H1 (cell line): ENCODE results near the gene RHOC. TPM values are rescaled to one million over a fixed set of nuclear protein-coding genes. Genes with fewer than 3 reads are reported as not detected.

ENCODE experiments used
- MAFK ChIP-seq: IDR thresholded peaks from 2 replicates; pipeline ENCODE4 v1.6.1; 2012; ENCODE audit warnings: low read depth, mild to moderate bottlenecking, improper control_type of control experiment, low read length
- RAD21 ChIP-seq, 2 experiments: IDR thresholded peaks in 1 of 2; conservative IDR thresholded peaks in 1 of 2; 2 replicates each; pipeline ENCODE4 v1.6.1; 2011; ENCODE audit warnings: low read depth in 2 of 2, low read length in 2 of 2, improper control_type of control experiment in 1 of 2, inconsistent platforms in 1 of 2, mild to moderate bottlenecking in 1 of 2, moderate library complexity in 1 of 2
- TAF1 ChIP-seq: IDR thresholded peaks from 2 replicates; pipeline ENCODE4 v1.6.1; 2011; ENCODE audit warnings: mild to moderate bottlenecking, low read depth, low read length
- TCF12 ChIP-seq: IDR thresholded peaks from 2 replicates; pipeline ENCODE4 v1.6.1; 2011; ENCODE audit warnings: low read depth, mild to moderate bottlenecking, low read length
- polyA plus RNA-seq, 7 experiments: library from polyadenylated mRNA; depleted of rRNA in 3 of 7; stranded (reverse) in 5 of 7; unstranded in 2 of 7; fragments of >200 nt in 5 of 7; fragments of 200-250 nt in 2 of 7; gene quantifications; 1 replicate in 5 of 7; 2 replicates in 1 of 7; 4 replicates in 1 of 7; pipeline versions ENCODE4 v1.2.1 to v1.2.3, GENCODE V29; 2011 to 2013; ENCODE audit warnings: missing spikeins in 2 of 7, mixed read lengths in 2 of 7
- total RNA-seq: library from RNA; stranded (reverse); fragmentation: NEBNext Ultra II Directional; extraction: Animal tissue kit (Norgen Biotek cat#: 25700); gene quantifications from 2 replicates; pipeline ENCODE4 v1.2.1, GENCODE V29; 2021

RHOC gene
- total and polyA plus RNA-seq, 2 of the 8 experiments (the other 6 are each of a cell fraction or from before 2014, with no cell fraction given), result 53.6 to 97.5 TPM

DNA sequence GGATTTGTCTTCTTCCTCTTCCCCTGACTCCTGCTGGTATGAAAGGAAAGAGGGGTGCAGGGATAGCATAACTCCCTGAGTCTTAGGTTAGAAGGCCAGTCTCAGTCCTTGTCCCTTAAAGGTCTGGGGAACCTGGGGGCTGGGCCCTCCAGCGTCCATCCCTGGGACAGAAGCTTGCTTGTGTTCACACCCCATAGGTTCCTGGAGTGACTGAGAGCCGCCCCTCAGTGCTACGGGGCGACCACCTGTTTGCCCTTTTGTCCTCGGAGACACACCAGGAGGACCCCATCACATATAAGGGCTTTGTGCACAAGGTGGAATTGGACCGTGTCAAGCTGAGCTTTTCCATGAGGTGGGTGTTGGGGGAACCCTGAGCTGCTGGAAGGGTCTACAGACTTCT is 13.1 kb downstream of the RHOC start (continued):
- no peak for TF ChIP-seq TCF12
- TF ChIP-seq MAFK, result no peak
- TF ChIP-seq RAD21 (IDR thresholded peaks at IDR 0.05 in 1 of 2, conservative IDR thresholded peaks at IDR 0.05 in 1 of 2; ENCODE audit: low read depth in 2 of 2, low read length in 2 of 2), result no peak
- TF ChIP-seq TAF1, result no peak
